ENCODE data around the gene AGTRAP. TPM values are rescaled to one million over a fixed set of nuclear protein-coding genes. Genes with fewer than 3 reads are reported as not detected.

Gene AGTRAP, protein sequence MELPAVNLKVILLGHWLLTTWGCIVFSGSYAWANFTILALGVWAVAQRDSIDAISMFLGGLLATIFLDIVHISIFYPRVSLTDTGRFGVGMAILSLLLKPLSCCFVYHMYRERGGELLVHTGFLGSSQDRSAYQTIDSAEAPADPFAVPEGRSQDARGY
- total RNA-seq = 4.2 TPM

- peak; percentile 92 for DNase-seq
These were observed at the start of gene AGTRAP for GRCh38 chr1:11735854-11736745. AGTRAP (plus strand) TSS chr1:11736136; CDS start chr1:11736209, 73 bp downstream.

- no peak for DNase-seq
These were observed 47.4 kb upstream of the AGTRAP start for GRCh38 chr1:11688506-11688905.

GRCh38 chr1:11690397-11691301 is 45.3 kb upstream of the AGTRAP start:
- DNase-seq = no peak

- no peak for DNase-seq
These were observed 44.5 kb upstream of the AGTRAP start, which contains the start of gene DRAXIN for GRCh38 chr1:11691302-11691914. DRAXIN (plus strand) TSS chr1:11691710; CDS start chr1:11706259, 14,549 bp downstream.

DNA sequence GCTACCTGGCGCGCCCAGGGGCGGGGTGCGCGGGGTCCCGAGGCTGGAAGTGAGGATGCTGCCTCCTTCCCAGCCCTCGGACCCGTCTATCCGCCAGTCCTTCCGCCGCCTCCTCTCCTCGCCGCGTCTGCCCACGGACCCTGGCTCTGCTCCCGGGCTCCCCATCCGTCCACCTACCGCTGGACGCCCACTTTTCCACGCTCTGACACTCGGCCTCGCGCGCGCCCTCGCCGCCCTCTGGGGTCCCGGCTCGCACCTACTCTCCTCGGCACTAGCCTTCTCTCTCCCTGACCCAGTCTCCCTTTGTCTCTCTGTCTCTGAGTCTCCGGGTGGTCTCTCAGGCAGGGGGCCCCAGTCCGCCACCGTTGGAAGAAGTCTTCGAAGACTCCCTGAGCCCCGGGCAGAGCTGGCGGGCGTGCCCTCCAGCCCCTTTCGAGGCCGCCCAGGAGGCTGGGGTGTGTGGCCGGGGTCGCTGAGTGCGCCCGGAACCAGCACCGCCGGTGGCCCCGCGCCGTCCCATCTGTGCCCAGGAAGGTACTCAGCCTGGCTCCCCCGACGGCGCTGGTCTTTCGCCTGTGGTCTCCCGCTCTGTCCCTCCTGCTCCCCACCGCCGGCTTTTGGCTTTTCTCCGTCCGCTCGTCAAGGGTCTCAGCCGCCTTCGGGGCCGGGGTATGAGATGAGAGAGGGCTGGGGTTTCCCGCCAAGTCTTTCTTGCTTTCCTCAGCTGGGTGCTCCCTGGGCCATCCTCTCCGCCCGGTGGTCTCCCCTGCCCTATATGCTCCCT is 43.8 kb upstream of the AGTRAP start:
- DNase-seq = no peak

DNA sequence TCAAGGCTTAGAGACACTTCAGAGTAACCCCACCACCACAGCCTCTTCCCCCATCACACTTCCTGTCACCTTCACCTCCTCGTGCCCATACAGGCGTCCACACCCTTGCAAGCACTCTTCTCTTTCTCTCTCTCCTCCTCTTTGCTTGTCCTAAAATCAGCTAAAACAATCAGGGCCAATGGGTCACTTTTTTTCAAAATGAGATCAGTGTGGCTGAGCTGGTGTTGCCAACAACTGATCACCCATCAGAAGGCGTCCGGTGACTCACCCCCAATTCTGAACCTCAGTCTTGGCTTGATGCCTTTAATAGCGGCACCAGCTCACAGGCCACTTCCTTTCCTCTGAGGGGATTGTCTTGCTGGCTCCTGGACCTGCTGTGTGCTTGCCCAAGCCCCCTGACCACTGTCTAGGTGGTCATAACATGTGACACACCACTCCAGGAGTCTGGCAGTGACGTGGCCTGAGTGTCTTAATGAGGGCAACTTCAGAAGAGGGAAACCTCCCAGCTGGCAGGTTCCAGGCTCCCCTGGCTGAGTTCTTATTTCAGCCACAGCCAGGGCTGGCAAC is 42.8 kb upstream of the AGTRAP start:
- DNase-seq = no peak

DNA sequence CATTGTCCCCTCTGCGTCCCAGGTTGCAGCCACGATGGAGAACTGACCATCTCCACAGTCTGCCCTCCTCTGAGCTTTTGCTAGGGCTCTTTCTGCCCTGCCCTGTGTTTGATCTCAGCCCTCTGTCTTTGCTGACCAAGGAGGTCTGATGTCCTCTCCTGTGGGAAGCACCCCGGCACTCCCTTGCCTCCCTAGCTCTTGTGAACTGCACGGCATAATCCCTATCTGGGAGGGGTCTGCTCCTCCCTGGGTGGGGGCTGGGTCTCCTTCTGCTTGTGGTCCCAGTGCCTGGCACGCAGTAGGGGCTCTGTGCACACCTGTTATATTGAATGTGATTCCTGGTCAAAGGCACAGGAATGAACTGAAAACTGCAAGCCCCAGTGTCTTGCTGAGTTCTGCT is 42.0 kb upstream of the AGTRAP start:
- DNase-seq = no peak

GRCh38 chr1:11695861-11696260 is 40.1 kb upstream of the AGTRAP start:
- no peak for DNase-seq

DNA sequence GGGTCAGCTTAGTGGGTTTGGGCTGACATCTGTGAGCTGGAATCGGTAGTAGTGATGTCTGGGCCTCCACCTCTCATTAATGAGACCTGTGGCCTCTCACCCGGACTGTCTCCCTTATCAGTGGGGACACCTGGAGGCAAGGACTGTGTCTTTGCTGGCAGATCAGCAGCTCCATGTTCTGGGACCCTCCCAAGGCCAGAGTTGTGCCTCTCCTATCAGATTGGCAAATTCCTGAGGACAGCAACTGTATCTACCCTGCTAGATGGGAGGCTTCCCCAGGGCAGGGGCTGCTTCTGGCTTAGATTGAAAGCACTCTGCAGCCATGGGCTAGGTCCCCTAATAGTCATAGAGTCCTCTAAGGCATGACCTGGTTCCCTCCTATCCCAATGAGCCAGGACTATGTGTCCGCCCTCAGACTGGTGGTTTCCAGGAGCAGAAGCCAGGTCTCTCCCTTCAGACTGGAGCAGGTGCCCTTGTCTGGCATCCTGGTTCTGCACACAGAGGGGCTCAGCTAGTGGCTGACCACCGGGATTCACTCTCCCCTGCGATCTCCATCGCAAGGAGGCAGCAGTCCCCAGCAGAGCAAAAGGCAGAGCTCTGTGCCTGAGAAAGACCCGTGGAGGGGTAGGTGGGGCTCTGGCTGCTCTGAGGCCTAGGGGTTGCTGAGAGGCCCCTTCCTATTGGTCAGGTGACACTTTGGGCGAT is 38.6 kb upstream of the AGTRAP start:
- DNase-seq = no peak

DNA sequence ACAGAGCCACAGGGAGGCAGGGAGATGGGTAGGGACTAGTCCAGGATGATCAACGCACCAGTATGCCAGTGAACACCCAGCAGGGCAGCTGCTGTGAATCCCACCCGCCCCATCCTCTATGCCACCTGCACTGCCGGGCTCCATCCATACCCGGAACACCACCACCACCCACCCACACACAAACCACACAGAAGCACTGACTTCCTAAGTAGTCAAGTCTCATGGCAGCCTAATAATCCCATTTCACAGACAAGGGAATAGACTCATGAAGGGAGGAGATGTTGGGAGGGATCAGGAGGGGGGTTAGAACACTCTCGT is 38.1 kb upstream of the AGTRAP start:
- DNase-seq = no peak

DNA sequence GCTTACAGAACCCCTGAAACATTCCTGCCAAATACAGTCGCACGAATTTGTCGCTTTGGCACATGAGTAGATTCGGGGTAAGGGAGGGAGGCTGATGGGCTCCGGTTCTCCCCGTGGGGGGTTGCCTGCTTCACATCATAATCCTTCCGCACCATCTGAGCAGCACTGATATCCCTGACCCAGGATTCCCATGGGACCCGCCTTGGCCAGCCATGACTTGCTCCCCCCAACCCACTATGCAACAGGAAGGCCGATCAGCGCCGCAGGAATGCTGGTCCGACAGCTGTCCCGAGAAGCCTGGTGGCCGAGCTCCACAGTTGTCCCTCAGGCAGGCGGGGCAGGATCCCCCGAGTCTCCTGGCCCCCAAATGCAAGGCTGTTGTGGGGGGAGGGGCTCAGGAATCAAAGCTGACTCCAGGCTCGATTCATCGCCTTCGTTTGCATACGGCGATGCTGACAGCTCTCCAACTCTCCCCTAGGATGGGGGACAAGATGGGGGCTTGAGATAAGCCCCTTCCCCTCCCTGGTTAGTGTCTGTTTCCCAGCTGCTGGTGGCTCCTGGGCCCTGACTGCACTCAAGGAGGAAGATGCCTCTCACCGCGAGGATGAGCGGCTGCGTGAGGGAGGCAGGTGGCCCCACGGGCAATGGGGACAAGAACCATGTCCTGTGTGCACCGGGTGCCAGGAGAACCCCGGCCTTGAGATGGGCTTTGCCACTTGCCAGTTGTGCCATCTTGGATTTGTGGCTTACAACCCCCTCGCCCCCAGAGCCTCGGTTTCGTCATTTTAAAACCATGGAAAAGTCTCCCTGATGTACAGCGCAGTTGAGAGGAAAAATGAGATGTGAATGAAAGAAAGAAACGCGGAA is 35.1 kb upstream of the AGTRAP start:
- DNase-seq = no peak

DNA sequence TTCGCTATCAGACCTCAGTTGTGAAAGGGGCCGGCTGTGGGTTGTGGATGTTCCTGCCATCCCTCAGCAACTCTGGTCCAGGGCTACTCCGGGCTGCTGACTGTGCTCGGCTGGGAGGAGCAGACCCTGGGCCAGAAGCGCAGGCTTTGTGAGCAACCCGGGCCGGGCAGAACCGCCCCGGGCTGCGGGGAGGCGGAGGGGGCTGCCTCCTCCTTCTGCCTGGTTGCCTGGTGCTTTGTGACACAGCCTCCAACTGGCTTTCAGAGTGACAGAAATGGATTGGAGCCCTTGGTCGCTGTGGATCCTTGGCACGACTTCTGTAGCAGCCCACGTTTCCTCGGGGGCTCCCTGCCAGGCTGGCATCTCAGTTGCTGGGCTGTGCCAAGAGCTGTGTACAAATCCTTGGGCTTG is 34.4 kb upstream of the AGTRAP start:
- DNase-seq = peak; percentile 68

- no peak for DNase-seq
These were observed 33.7 kb upstream of the AGTRAP start for GRCh38 chr1:11701981-11702803.

GRCh38 chr1:11703357-11704193 is 32.4 kb upstream of the AGTRAP start:
- no peak for DNase-seq

DNA sequence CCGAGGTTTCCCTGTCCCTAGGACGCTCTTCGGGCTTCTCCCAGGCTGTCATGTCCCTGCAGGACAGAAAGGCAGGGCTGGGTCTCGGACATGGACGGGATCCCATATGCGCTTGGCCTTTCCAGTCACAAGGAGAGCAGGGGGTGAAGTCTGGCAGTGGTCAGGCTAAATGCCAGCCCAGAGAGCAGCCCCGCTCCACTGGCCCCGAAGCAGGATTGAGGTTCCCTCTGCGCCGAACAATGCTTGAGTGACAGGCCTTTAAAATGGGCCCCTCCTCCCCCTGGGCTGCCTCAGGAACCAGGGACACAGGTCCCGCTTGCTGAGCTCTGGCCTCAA is 31.8 kb upstream of the AGTRAP start:
- DNase-seq = no peak

- DNase-seq = no peak
These were observed 31.1 kb upstream of the AGTRAP start for GRCh38 chr1:11704691-11705475.

DNA sequence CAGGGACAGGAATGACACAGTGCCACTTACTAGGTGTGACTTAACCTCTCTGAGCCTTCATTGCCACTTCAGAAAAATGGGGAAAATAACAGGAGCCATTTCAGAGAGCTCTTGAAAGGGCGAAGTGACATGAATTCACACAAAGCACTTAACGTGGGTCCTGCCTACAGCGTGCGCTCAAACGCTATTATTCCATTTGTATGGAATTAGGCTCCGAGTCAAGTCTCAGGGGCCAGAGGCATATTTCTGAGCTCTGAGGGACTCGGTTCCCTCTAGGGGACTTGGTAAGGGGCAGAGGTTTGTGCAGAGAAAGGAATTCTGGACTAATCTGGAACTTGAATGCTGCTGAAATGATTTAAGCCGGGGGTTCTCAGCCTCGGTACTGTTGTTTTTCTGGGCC is 30.3 kb upstream of the AGTRAP start:
- no peak for DNase-seq
